Gastroesophageal sphincter (tissue), 3 donors: ENCODE results near the gene MYO1F.

Experiments
- POLR2AphosphoS5 ChIP-seq: sonication (generic); formaldehyde crosslinking; IDR thresholded peaks from one replicate; pipeline ENCODE4 v1.6.1; 2017; ENCODE audit warnings: antibody characterized with exemption
- TF ChIP-seq, protein P1 (sequence below), 4 experiments: fragments of 200-600 bp in 2 of 4; fragments of 450-650 bp in 2 of 4; sonication (generic) in 1 of 4; IDR thresholded peaks; one replicate each; pipeline ENCODE4 v1.5.1; 2017 to 2019; ENCODE audit warnings: antibody characterized with exemption in 4 of 4, mild to moderate bottlenecking in 2 of 4, moderate library complexity in 2 of 4

DNA sequence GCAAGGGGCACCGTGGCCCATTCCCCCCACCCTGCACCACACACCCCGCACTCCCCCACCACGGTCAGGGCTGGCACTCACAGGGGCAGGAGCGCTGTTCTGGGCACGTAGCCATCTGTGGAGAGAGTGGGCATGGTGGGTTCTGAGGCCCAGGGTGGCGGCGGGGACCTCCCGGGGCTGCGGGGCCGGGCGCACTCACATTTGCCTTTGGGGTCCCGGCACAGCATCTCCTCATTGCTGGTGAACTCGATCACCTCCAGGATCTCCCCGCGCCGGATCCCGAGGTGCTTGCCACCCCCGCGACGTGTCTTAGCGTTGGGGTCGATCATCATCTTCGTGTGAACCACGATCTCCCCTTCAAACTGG lies 86.9 kb downstream of the MYO1F start:
- TF ChIP-seq, protein P1, sequence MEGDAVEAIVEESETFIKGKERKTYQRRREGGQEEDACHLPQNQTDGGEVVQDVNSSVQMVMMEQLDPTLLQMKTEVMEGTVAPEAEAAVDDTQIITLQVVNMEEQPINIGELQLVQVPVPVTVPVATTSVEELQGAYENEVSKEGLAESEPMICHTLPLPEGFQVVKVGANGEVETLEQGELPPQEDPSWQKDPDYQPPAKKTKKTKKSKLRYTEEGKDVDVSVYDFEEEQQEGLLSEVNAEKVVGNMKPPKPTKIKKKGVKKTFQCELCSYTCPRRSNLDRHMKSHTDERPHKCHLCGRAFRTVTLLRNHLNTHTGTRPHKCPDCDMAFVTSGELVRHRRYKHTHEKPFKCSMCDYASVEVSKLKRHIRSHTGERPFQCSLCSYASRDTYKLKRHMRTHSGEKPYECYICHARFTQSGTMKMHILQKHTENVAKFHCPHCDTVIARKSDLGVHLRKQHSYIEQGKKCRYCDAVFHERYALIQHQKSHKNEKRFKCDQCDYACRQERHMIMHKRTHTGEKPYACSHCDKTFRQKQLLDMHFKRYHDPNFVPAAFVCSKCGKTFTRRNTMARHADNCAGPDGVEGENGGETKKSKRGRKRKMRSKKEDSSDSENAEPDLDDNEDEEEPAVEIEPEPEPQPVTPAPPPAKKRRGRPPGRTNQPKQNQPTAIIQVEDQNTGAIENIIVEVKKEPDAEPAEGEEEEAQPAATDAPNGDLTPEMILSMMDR (IDR thresholded peaks at IDR 0.05): no peak
- TF ChIP-seq POLR2AphosphoS5: no peak
